Activated gamma-delta T cell treated with Interleukin-2 at 50 U/mL for 16 hours (primary cell): ENCODE data around the gene ZAP70.
A peak's percentile ranks its signal among the peaks of the same experiment; 100 is the strongest.

Source experiments
- DNase-seq: peaks from one replicate; pipeline ENCODE4 v3.0.0-alpha.2; 2020

Gene ZAP70

GRCh38 chr2:97735161-97735561 is 21.8 kb downstream of the ZAP70 start:
- DNase-seq = no peak

DNA sequence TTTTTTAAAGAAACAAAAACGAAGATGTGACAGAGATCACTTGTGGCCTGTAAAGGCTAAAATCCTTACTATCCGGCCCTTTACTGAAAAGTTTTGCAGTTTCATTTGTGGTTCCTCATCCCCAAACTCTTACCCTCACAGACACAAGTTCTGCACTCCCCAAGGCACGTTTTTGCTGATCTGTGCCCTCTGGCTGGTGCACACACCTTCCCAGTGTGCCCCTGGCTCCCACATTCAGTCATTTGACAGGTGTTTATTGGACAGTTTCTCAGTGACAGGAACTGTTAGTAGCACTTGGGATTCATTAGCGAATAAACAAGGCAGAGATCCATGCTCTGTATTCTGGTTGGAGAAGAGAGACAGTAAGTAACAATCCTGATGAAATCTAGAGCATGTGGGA is 22.8 kb downstream of the ZAP70 start:
- no peak for DNase-seq

DNA sequence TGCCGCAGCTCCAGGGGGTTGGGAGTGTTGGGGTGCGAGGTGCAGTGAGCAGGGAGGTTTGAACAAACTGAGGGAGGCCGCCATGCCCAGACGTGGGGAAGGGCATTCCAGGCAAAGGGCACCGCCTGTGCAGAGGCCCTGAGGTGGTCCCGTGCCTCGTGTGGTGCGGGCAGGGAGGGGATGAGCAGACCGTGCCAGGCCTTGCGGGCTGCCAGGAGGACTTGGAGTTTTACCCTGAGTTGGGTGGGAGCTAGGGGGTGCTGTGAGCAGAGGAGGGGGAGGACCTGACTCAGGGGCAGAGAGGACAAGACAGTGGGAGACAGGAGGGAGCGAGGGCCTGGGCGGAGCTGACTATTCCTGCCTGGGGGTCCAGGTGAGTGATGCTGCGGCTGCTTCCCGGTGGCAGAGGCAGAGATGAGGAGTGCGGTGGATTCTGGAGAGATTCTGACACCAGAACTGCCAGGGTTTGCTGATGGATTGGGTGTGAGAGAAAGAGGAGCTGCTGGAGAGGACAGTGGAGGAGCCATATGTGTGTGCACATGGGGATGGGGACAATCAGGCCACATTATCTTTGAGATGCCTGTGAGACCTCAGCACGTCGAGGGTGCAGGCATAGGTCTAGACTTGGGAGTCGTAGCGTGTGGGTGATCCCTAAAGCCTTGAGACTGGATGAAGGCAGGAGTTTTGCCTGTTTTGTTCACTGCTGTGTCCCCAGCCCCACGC is 23.4 kb downstream of the ZAP70 start:
- no peak for DNase-seq

GRCh38 chr2:97737421-97738178 is 24.2 kb downstream of the ZAP70 start:
- no peak for DNase-seq

- DNase-seq = no peak
Measured at GRCh38 chr2:97738179-97739019, 25.0 kb downstream of the ZAP70 start.

- DNase-seq = no peak
Measured at GRCh38 chr2:97739020-97739892, 25.9 kb downstream of the ZAP70 start.

- DNase-seq = no peak
Measured at GRCh38 chr2:97739893-97740245, 26.5 kb downstream of the ZAP70 start.

- peak; percentile 29 for DNase-seq
Measured at GRCh38 chr2:97740590-97741182, 27.3 kb downstream of the ZAP70 start.

DNA sequence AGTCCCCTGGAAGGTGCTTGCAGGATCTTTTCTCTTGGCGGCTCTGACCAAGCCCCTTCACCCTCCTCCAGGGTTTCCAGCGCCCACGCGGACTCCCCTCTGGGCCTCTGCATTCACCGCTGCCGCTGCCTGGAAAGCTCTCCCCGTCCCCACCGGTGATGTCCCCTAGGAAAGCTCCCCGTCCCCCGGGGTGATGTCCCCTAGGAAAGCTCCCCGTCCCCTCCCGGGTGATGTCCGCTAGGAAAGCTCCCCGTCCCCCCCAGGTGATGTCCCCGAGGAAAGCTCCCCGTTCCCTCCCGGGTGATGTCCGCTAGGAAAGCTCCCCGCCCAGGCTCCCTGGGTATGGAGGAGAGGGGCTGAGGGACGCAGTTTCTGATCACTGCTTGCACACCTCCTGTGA is 27.9 kb downstream of the ZAP70 start:
- DNase-seq = no peak

- DNase-seq = no peak
Measured at GRCh38 chr2:97741686-97742085, 28.3 kb downstream of the ZAP70 start.

GRCh38 chr2:97742381-97742847 is 29.0 kb downstream of the ZAP70 start:
- peak; percentile 46 for DNase-seq

GRCh38 chr2:97743913-97744312 is 30.5 kb downstream of the ZAP70 start:
- no peak for DNase-seq

- peak; percentile 43 for DNase-seq
Measured at GRCh38 chr2:97745474-97746174, 32.2 kb downstream of the ZAP70 start.

GRCh38 chr2:97747285-97747684 is 33.9 kb downstream of the ZAP70 start:
- no peak for DNase-seq

DNA sequence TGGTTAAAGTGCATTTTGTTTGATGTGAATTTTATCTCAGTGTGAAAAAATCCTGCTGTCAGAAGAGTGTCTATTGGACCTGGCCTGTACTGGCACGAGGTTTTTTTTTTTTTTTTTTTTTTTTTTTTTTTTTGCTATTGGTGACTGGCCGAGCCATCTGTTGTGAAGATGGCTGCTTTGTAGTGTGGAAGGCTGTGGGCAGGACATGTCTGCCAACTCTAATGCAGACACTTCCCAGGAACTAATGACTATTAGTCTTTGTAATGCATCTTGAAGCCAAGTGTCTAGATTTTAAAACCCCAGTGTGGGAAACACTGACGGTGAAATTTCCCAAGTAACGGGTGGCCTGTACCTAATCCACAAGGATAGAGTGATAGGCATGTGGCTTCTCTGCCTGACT is 34.3 kb downstream of the ZAP70 start:
- DNase-seq = no peak

- DNase-seq = no peak
Measured at GRCh38 chr2:97749581-97749980, 36.2 kb downstream of the ZAP70 start.

DNA sequence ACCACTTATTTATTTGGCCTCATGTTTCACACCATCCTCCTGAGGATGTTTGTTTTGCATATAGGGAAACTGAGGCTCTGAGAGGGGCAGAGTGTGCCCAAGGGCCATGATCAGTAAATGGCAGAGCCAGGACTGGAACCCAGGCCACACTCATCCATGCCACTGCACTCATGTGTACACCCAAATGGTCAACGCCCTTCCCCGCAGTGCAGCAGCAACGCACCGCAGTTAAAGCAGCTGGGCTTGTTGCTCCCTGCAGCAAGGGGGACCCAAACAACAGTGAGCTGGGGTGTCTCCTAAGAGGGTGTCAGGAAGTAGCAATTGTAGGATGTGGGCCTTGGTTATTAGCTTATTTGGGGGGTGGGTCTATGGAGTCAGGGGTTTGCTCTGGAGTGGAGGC is 36.6 kb downstream of the ZAP70 start:
- DNase-seq = no peak

DNA sequence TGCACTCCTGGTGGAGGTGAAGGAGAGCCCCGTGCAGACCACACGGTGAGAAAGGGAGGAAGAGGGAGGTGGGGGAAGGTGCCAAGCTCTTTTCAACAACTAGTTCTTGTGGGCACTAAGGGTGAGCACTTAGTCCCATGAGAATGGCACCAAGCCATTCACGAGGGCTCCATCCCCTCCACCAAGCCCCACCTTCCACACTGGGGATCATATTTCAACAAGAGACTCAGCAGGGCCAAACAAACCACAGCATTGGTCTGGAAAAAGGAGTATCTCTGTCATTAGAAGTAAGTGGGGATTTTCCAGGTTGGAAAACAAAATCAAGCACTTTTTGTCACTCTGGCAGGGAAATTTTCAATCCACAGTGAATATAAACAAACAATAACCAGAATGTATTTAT is 38.4 kb downstream of the ZAP70 start:
- DNase-seq = no peak

DNA sequence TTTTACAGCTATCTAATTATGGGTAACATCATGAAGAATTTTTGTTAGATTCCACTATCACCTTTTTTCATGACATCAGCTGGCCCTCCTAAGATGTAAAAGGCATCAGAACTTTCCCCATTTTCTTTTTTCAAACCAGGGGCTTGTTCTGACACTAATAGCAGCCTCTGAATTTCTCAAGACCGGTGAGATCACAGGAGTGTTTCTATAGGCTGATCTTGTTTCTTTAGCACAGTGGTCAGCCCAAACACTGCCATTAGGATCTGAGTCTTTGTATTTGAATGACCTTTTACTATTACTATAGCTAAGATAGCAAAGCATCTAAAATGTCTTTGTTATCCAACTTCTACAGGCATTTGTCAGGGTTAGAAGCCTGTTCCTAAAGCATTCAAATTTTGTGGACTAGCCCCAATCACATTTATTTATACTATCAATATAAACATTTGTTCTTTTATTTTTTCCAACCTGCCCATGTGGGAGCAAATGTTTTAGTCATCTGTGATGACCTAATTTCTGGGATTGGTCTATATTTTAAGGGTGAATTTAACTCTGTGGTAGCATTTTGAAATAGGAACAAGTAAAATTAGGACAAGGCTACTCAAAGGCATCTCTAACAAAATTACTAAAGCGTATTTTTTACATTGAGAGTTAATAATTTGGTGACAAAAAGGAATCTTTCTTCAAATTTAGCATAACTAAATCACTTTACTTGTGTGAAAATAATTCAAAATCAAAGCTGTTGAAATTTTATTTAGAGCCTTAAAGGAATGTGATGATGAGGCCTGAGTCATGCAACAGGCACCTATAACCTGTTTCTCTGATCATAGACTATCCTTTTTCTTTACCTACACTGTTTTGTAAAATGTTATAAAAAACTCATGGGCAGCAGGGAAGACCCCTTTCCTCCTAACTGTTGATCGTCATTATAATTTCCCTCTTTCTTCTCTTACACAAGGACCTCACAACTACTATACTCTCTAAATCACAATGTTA is 39.3 kb downstream of the ZAP70 start:
- no peak for DNase-seq

- no peak for DNase-seq
Measured at GRCh38 chr2:97754690-97755346, 41.4 kb downstream of the ZAP70 start.
